NCI-H524 (cell line): ENCODE data around the gene SGK1.
A peak's percentile ranks its signal among the peaks of the same experiment; 100 is the strongest.
"Not testable (repeated sequence)": the region's sequence is repeated elsewhere in the genome, so short reads cannot be mapped to it uniquely, and the experiment has no call there.

Source experiments
- DNase-seq, 2 experiments: peaks; one replicate each; lab custom pipeline; 2025; lab: John Stamatoyannopoulos, UW

The SGK1 gene

DNA sequence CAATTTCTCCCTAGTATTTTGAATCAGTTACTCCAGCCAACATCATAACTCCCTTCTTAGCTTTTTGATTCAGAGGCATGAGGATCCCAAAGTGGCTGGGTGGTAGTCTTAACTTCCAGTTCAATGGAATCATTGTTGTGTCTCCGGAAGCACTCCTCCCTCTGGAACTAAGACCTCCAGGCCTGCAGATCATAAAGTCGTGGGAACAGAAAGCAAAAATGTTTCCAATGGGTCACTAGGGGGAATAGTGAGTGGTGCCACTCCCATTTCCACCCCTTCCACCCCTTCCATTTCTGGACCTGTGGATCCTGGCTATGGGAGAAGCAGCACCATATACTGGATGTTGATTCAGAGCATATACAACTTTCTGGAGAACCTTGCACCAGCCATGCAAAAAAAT lies 130.8 kb downstream of the SGK1 start:
- no peak for DNase-seq

GRCh38 chr6:134186355-134186754 lies 131.6 kb downstream of the SGK1 start:
- DNase-seq, result no peak

DNA sequence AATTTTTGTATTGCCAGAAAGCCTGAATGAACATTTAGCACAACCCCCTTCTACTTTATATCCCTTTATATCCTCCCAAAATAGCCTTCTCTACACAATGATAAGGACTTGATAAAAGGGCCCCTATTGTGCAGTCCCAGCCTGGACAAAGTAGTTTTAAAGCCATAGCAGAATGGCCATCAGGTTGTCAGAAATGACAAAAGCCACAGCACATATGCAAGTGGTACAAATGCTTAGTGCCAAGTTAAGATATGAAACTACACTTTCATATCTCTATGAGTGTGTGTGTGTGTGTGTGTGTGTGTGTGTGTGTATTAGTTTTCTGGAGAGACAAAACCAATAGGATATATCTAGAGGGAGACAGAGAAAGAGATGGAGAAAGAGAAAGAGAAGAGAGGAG lies 132.6 kb downstream of the SGK1 start:
- DNase-seq, result no peak

DNA sequence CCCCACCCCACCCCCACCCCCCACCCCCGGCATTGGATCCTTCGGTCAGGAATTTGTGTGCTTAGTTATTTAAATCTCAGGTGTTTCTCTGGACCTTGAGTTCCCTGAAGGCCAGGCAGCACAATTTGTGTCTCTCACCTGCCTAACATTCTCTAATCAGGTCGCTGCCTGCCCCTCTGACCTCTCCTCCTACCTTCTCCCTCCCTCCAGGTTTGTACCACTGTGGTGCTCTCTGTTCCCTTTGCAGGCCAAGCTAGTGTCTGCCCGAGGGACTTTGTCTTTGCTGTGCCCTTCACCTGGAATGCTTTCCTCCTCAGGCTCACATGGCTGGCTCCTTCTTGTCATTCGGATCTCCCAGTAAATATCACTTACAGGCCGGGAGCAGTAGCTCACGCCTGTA lies 134.1 kb downstream of the SGK1 start:
- no peak for DNase-seq

DNA sequence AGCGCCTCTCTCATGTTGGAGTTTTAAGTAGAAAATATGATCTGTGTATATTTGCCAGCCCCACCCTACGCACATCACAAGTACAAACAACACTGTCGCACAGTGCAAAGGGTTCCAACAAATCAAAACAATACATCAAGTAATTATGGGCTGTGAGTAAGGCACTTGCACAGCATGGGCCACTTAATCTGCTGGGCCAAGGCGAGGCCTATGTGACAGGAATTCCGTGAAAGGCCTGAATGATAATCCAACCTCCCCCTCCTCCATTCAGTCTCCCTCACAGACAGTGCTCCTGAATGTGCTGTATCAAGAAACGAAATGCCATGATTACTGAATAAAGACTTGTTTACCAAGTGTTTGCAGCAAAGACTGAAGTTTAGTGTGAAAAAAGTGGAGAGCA lies 135.4 kb downstream of the SGK1 start:
- DNase-seq, result no peak

- DNase-seq, result not testable (repeated sequence)
Measured at GRCh38 chr6:134181726-134182125, 136.2 kb downstream of the SGK1 start.

DNA sequence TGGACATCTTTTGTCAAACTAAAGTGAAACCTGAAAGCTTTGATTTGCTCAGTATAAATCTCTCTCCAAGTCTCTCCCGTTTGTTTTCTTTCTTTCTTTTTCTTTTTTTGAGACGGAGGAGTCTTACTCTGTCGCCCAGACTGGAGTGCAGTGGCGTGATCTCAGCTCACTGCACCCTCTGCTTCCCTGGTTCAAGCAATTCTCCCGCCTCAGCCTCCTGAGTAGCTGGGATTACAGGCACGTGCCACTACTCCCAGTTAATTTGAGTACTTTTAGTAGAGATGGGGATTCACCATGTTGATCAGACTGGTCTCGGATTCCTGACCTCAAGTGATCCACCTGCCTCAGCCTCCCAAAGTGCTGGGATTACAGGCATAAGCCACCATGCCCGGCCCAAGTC lies 136.7 kb downstream of the SGK1 start:
- DNase-seq, result not testable (repeated sequence)

GRCh38 chr6:134180540-134180939 lies 137.4 kb downstream of the SGK1 start:
- DNase-seq, result not testable (repeated sequence)

DNA sequence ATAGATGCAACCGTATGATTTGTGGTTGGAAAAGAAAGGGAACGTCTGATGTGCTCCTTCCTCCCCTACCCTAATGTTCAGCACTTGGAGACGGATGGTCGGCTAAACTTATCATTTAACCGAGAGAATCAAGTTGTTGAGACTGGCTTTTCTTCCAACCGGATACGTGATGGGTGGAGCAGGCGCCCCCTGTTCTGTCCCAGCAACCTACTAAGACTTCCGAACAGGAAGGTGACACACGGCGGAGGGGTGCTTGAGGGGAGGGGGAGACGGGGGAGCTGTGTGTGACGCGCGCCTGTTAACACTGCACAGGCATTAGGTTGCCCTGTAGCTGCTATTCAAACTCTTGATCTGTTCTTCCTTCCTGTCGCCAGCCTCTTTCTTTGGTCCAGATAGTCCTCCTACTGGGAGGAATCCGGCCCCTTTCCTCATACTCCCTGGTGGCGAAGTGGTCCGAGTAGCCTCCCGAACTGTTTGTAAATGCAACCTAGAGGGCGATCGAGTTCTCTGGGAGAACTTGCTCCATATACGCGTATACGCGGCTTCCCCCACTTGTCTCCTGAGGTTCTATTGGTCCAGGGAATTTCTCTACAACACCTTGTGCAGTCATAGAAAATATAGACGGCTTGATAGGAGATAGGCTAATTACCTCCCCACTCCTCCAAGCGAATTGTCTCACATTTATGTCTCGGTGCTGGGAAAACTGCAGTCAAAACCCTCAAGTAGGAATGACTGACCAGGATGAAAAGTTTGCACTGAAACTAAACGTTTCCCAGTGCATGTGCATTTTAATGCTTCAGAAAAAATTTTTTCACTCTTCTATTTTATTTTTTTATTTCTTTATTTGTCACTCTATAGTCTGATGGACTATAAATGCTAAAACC lies 139.5 kb downstream of the SGK1 start:
- peak; percentile 88 to 92 for DNase-seq

DNA sequence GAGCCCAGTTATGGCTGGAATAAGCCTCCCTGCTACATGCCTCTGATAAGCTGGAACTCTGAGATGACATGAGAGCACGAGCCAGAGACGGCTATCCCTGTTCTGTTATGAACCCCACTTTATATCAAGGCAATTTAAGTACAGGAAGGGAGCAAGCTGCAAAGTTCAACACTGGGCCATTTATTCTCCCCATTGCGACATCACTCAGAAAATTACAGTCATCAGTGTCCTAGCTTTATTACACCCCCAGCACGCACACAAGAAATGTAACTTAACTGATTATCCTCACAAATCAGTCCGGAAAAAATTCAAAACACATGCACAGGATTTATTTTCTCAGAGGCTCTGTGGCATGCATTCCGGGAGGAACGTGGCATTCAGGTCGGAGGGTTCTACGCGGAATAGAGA lies 140.2 kb downstream of the SGK1 start:
- no peak for DNase-seq

GRCh38 chr6:134177236-134177635 lies 140.7 kb downstream of the SGK1 start:
- no peak for DNase-seq

- peak; percentile 17 to 51 for DNase-seq
Measured at GRCh38 chr6:134176264-134176975, 141.5 kb downstream of the SGK1 start.

- DNase-seq, result peak; percentile 42 to 67
Measured at GRCh38 chr6:134175532-134176263, 142.2 kb downstream of the SGK1 start.

- DNase-seq, result peak; percentile 84 to 93
Measured at GRCh38 chr6:134174672-134175531, 143.0 kb downstream of the SGK1 start.

DNA sequence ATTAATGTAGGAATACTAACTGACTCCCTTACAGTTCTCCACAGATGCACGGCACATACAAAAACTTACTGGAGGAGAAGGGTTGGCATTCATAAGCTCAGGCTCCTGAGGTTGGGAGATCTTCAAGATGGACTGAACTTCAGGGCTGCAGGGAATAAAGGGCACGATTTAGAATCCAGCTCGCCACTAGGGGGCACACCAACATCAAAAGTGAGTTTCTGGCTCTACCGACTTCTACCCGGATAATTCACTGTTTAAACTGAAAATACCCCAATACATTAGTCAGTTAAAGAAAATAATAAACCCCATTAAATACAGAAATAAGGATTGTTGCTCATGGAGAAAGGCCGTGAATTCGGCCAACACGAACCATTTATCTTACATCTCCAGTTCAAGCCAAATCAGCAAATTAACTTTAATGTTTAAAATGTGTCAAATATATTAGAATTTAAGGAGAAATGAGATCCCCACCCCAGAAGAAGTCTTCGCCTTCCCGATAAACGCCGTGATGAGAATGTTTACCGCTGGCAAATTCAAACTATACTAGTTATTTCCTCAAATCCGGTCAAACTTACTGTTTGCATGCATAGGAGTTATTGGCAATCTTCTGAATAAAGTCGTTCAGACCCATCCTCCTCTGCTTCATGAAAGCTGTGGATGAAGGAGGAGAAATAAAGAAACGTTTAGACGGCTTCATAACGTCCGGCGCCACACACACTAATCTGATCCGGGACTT lies 143.8 kb downstream of the SGK1 start:
- peak; percentile 78 to 90 for DNase-seq

- no peak for DNase-seq
Measured at GRCh38 chr6:134173366-134173725, 144.6 kb downstream of the SGK1 start.

DNA sequence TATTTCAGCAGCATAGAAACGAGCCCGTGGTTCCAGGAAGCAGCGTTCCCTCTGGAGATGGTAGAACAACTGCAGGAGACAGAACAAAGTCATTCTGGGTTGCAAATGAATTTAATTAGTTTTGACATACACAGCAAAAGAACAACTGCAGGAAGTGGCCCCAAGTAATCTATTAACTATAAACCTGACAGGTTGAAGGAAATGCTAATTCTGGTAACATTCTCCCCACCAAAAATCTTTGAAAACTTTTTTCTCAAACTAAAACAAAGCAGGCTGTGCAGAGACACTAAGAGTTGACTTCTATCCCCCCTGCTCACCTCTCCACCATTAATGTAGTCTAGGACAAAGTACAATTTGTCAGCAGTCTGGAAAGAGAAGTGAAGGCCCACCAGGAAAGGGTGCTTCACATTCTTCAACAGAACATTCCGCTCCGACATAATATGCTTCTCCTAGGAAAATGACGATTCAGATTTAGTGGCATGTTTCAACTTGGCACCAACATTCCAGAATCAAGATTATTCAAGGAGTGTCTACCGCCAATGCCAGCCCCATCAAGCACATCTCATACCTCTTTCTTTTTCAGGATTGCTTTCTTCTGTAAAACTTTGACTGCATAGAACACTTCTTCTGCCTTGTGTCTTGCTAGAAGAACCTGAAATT lies 145.1 kb downstream of the SGK1 start:
- no peak for DNase-seq

- DNase-seq, result no peak
Measured at GRCh38 chr6:134172020-134172705, 145.7 kb downstream of the SGK1 start.

GRCh38 chr6:134171517-134171916 lies 146.4 kb downstream of the SGK1 start:
- no peak for DNase-seq

- DNase-seq, result peak; percentile 96 to 99
Measured at GRCh38 chr6:134170844-134171243, 147.1 kb downstream of the SGK1 start.
